ENCODE results near the gene ARHGEF38. TPM values are rescaled to one million over a fixed set of nuclear protein-coding genes. Genes with fewer than 3 reads are reported as not detected.

Gene ARHGEF38
- total and polyA plus RNA-seq, 4 donors = 0.03 to 0.92 (median 0.37) TPM

GRCh38 chr4:105599932-105600655 lies 47.7 kb downstream of the ARHGEF38 start:
- Histone ChIP-seq H3K27me3 (ENCODE audit: control insufficient read depth in 4 of 4, insufficient read depth in 4 of 4, low read length in 3 of 4) (no peaks in the 10 kb centered on the region), H3K4me1 (ENCODE audit: control insufficient read depth in 4 of 4, insufficient read depth in 4 of 4, low read length in 3 of 4) (peaks cover 0 to 2% (median 0%) of the 10 kb centered on the region in 4 donors), H3K27ac (ENCODE audit: low read depth in 1 of 2, low read length in 2 of 2) (no peak overlapping the region), H3K36me3 (ENCODE audit: control insufficient read depth in 4 of 4, insufficient read depth in 3 of 4, low read depth in 1 of 4, low read length in 3 of 4) (no peaks in the 10 kb centered on the region), H3K9me3 (ENCODE audit: control insufficient read depth in 4 of 4, low read length in 3 of 4) (no peaks in the 10 kb centered on the region), H3K9ac (ENCODE audit: low read depth in 1 of 2, low read length in 2 of 2) (no peak overlapping the region), H3K4me3 (ENCODE audit: low read depth in 1 of 3, low read length in 3 of 3) (no peak overlapping the region)
- DNase-seq (ENCODE audit: low spot score) = no peak
- TF ChIP-seq GABPA (IDR thresholded peaks at IDR 0.05 in 1 of 2, conservative IDR thresholded peaks at IDR 0.05 in 1 of 2) (no peak), HNF4G (IDR thresholded peaks at IDR 0.05) (no peak), FOXA2 (IDR thresholded peaks at IDR 0.05) (no peak), JUND (IDR thresholded peaks at IDR 0.05) (no peak), MAX (IDR thresholded peaks at IDR 0.05) (no peak)
- WGBS = 93% methylated on average over 3 of the region's 3 CpGs

GRCh38 chr4:105600951-105601350 lies 48.5 kb downstream of the ARHGEF38 start:
- Histone ChIP-seq H3K27ac (ENCODE audit: low read depth in 1 of 2, low read length in 2 of 2) (no peak overlapping the region), H3K4me3 (ENCODE audit: low read depth in 1 of 3, low read length in 3 of 3) (no peak overlapping the region), H3K36me3 (ENCODE audit: control insufficient read depth in 4 of 4, insufficient read depth in 3 of 4, low read depth in 1 of 4, low read length in 3 of 4) (no peaks in the 10 kb centered on the region), H3K27me3 (ENCODE audit: control insufficient read depth in 4 of 4, insufficient read depth in 4 of 4, low read length in 3 of 4) (no peaks in the 10 kb centered on the region), H3K9ac (ENCODE audit: low read depth in 1 of 2, low read length in 2 of 2) (no peak overlapping the region), H3K4me1 (ENCODE audit: control insufficient read depth in 4 of 4, insufficient read depth in 4 of 4, low read length in 3 of 4) (peaks cover 0 to 2% (median 0%) of the 10 kb centered on the region in 4 donors), H3K9me3 (ENCODE audit: control insufficient read depth in 4 of 4, low read length in 3 of 4) (no peaks in the 10 kb centered on the region)
- TF ChIP-seq FOXA2 (IDR thresholded peaks at IDR 0.05) (no peak), RAD21 (IDR thresholded peaks at IDR 0.05) (no peak), ZBTB33 (IDR thresholded peaks at IDR 0.05) (no peak), RXRA (IDR thresholded peaks at IDR 0.05) (no peak), YY1 (IDR thresholded peaks at IDR 0.05) (no peak), EGR1 (IDR thresholded peaks at IDR 0.05; ENCODE audit: low read depth in 2 of 2) (no peak), JUND (IDR thresholded peaks at IDR 0.05) (no peak), CTCF (IDR thresholded peaks at IDR 0.05; ENCODE audit: low read depth, low read length, missing input control) (no peak), MAX (IDR thresholded peaks at IDR 0.05) (no peak), SP1 (IDR thresholded peaks at IDR 0.05) (no peak), HNF4A (conservative IDR thresholded peaks at IDR 0.05) (no peak), NR2F2 (IDR thresholded peaks at IDR 0.05) (no peak), HNF4G (IDR thresholded peaks at IDR 0.05) (no peak), FOXA1 (IDR thresholded peaks at IDR 0.05) (no peak)
- TF ChIP-seq, protein P1, sequence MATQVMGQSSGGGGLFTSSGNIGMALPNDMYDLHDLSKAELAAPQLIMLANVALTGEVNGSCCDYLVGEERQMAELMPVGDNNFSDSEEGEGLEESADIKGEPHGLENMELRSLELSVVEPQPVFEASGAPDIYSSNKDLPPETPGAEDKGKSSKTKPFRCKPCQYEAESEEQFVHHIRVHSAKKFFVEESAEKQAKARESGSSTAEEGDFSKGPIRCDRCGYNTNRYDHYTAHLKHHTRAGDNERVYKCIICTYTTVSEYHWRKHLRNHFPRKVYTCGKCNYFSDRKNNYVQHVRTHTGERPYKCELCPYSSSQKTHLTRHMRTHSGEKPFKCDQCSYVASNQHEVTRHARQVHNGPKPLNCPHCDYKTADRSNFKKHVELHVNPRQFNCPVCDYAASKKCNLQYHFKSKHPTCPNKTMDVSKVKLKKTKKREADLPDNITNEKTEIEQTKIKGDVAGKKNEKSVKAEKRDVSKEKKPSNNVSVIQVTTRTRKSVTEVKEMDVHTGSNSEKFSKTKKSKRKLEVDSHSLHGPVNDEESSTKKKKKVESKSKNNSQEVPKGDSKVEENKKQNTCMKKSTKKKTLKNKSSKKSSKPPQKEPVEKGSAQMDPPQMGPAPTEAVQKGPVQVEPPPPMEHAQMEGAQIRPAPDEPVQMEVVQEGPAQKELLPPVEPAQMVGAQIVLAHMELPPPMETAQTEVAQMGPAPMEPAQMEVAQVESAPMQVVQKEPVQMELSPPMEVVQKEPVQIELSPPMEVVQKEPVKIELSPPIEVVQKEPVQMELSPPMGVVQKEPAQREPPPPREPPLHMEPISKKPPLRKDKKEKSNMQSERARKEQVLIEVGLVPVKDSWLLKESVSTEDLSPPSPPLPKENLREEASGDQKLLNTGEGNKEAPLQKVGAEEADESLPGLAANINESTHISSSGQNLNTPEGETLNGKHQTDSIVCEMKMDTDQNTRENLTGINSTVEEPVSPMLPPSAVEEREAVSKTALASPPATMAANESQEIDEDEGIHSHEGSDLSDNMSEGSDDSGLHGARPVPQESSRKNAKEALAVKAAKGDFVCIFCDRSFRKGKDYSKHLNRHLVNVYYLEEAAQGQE (IDR thresholded peaks at IDR 0.05) = no peak
- 94% methylated on average over 1 of the region's 1 CpG for WGBS
- DNase-seq (ENCODE audit: low spot score) = no peak

All from liver (tissue), 9 donors.